SK-N-SH (cell line): Measurements from ENCODE around the gene MCF2L2. TPM values are rescaled to one million over a fixed set of nuclear protein-coding genes. Genes with fewer than 3 reads are reported as not detected.

Experiments used
- CTCF ChIA-PET: fragments of 300-600, 350-600 bp; formaldehyde crosslinking; extraction: SDS; loops from one replicate; lab custom pipeline; 2021; lab: Yijun Ruan, JAX
- POLR2A ChIA-PET: fragments of 350-600 bp; sonication (Branson Sonifier 250); formaldehyde crosslinking; extraction: SDS; loops from one replicate; lab custom pipeline; 2020; ENCODE audit warnings: antibody characterized with exemption, inconsistent platforms; lab: Yijun Ruan, JAX
- DNase-seq: peaks from one replicate; pipeline ENCODE4 v3.0.0; 2012
- H2AFZ ChIP-seq: fragments of 200-600 bp; sonication (generic); 2 replicates; pipeline ENCODE4 v1.8.1; 2016; ENCODE audit warnings: antibody characterized with exemption, mild to moderate bottlenecking, low read depth
- H3F3A ChIP-seq: fragments of 200-600 bp; sonication (generic); replicated peaks from 2 replicates; pipeline ENCODE3; 2016; ENCODE audit warnings: antibody characterized with exemption, mild to moderate bottlenecking; ENCODE audit not compliant: insufficient read depth
- H3K27ac ChIP-seq, 2 experiments: fragments of 200-500 bp in 1 of 2; fragments of 200-600 bp in 1 of 2; sonication (Bioruptor generic) in 1 of 2; sonication (generic), shearing (Covaris generic) in 1 of 2; 2 replicates each; pipeline versions ENCODE4 v1.5.1 to v1.6.1; 2014 to 2016; ENCODE audit warnings: low read depth in 2 of 2, inconsistent platforms in 1 of 2, low read length in 1 of 2, mild to moderate bottlenecking in 1 of 2, mixed read lengths in 1 of 2
- H3K27me3 ChIP-seq: fragments of 200-600 bp; sonication (generic), shearing (Covaris generic); 2 replicates; pipeline ENCODE4 v1.6.1; 2016; ENCODE audit warnings: mixed run types; ENCODE audit not compliant: insufficient read depth
- H3K36me3 ChIP-seq, 2 experiments: fragments of 200-500 bp in 1 of 2; fragments of 200-600 bp in 1 of 2; sonication (Bioruptor generic) in 1 of 2; sonication (generic) in 1 of 2; replicated peaks in 1 of 2; 2 replicates each; pipeline versions ENCODE3 to v1.5.1; 2014 to 2016; ENCODE audit warnings: low read length in 1 of 2, mild to moderate bottlenecking in 1 of 2; ENCODE audit not compliant: insufficient read depth in 2 of 2, control insufficient read depth in 1 of 2
- H3K4me1 ChIP-seq, 2 experiments: fragments of 200-500 bp in 1 of 2; fragments of 200-600 bp in 1 of 2; sonication (Bioruptor generic) in 1 of 2; sonication (generic), shearing (Covaris generic) in 1 of 2; 2 replicates each; pipeline versions ENCODE4 v1.5.1 to v1.6.1; 2014 to 2016; ENCODE audit warnings: low read depth in 1 of 2, low read length in 1 of 2, mixed run types in 1 of 2; ENCODE audit not compliant: insufficient read depth in 2 of 2, control insufficient read depth in 1 of 2
- H3K4me2 ChIP-seq: fragments of 200-600 bp; sonication (generic), shearing (Covaris generic); 2 replicates; pipeline ENCODE4 v1.6.1; 2017; ENCODE audit warnings: mixed run types
- H3K4me3 ChIP-seq, 2 experiments: fragments of 200-500 bp in 1 of 2; fragments of 200-600 bp in 1 of 2; sonication (Bioruptor generic) in 1 of 2; sonication (generic), shearing (Covaris generic) in 1 of 2; 2 replicates each; pipeline versions ENCODE4 v1.5.1 to v1.8.1; 2014 to 2016; ENCODE audit warnings: low read depth in 2 of 2, inconsistent platforms in 1 of 2, low read length in 1 of 2, mild to moderate bottlenecking in 1 of 2, mixed read lengths in 1 of 2, moderate library complexity in 1 of 2
- H3K79me2 ChIP-seq: fragments of 200-600 bp; sonication (generic); 2 replicates; pipeline ENCODE4 v1.8.1; 2017; ENCODE audit warnings: mild to moderate bottlenecking; ENCODE audit not compliant: insufficient read depth
- H3K9ac ChIP-seq: fragments of 200-600 bp; sonication (generic); 2 replicates; pipeline ENCODE4 v1.6.1; 2017; ENCODE audit warnings: mixed run types
- H3K9me2 ChIP-seq: fragments of 200-600 bp; sonication (generic); 2 replicates; pipeline ENCODE4 v1.6.1; 2017; ENCODE audit warnings: mixed run types
- H3K9me3 ChIP-seq: fragments of 200-600 bp; sonication (generic); 2 replicates; pipeline ENCODE4 v1.6.1; 2017; ENCODE audit warnings: mixed run types, mild to moderate bottlenecking, moderate library complexity
- H4K20me1 ChIP-seq: fragments of 200-600 bp; sonication (generic); 2 replicates; pipeline ENCODE4 v1.6.1; 2017; ENCODE audit warnings: mild to moderate bottlenecking, mixed run types; ENCODE audit not compliant: insufficient read depth
- ELF1 ChIP-seq: IDR thresholded peaks from 2 replicates; pipeline ENCODE4 v1.4.0; 2012
- EZH2phosphoT487 ChIP-seq: fragments of 200-600 bp; sonication (generic); IDR thresholded peaks from 2 replicates; pipeline ENCODE4 v1.6.1; 2017; ENCODE audit warnings: low read depth, mixed run types, mild to moderate bottlenecking, antibody characterized with exemption, moderate library complexity, borderline replicate concordance
- FOSL2 ChIP-seq: IDR thresholded peaks from 2 replicates; pipeline ENCODE4 v1.4.0; 2012; ENCODE audit warnings: low read depth, mild to moderate bottlenecking, moderate library complexity, borderline replicate concordance
- FOXJ3 ChIP-seq: sonication (generic); formaldehyde crosslinking; IDR thresholded peaks from 2 replicates; pipeline ENCODE4 v1.5.1; 2020; ENCODE audit warnings: mild to moderate bottlenecking, missing genetic modification reagents
- JUND ChIP-seq: IDR thresholded peaks from 2 replicates; pipeline ENCODE4 v1.4.0; 2012
- MEF2A ChIP-seq: IDR thresholded peaks from 2 replicates; pipeline ENCODE4 v1.4.0; 2012; ENCODE audit warnings: low read depth, borderline replicate concordance
- NFIC ChIP-seq: IDR thresholded peaks from 2 replicates; pipeline ENCODE4 v1.4.0; 2012; ENCODE audit warnings: borderline replicate concordance
- NRF1 ChIP-seq: IDR thresholded peaks from 2 replicates; pipeline ENCODE4 v1.6.1; 2012; ENCODE audit warnings: low read depth, mild to moderate bottlenecking, low read length
- POLR2AphosphoS5 ChIP-seq: IDR thresholded peaks from 2 replicates; pipeline ENCODE4 v1.6.1; 2012; ENCODE audit warnings: low read depth, low read length
- RAD21 ChIP-seq: IDR thresholded peaks from 2 replicates; pipeline ENCODE4 v1.6.1; 2012; ENCODE audit warnings: mild to moderate bottlenecking, low read length
- REST ChIP-seq: IDR thresholded peaks from 2 replicates; pipeline ENCODE4 v1.6.1; 2012; ENCODE audit warnings: mild to moderate bottlenecking, low read depth, low read length, moderate library complexity
- SIN3A ChIP-seq: IDR thresholded peaks from 2 replicates; pipeline ENCODE4 v1.6.1; 2012; ENCODE audit warnings: low read depth, mild to moderate bottlenecking, low read length, moderate library complexity, borderline replicate concordance
- SMC3 ChIP-seq: IDR thresholded peaks from 2 replicates; pipeline ENCODE4 v1.6.1; 2012; ENCODE audit warnings: low read depth, low read length, improper control_type of control experiment
- TCF12 ChIP-seq: IDR thresholded peaks from 2 replicates; pipeline ENCODE4 v1.4.0; 2012
- TEAD4 ChIP-seq: IDR thresholded peaks from 2 replicates; pipeline ENCODE4 v1.4.0; 2012; ENCODE audit warnings: mild to moderate bottlenecking, borderline replicate concordance; ENCODE audit not compliant: insufficient read depth
- USF1 ChIP-seq: IDR thresholded peaks from 2 replicates; pipeline ENCODE4 v1.4.0; 2012; ENCODE audit warnings: low read depth, borderline replicate concordance
- YY1 ChIP-seq: IDR thresholded peaks from 2 replicates; pipeline ENCODE4 v1.4.0; 2012; ENCODE audit warnings: low read depth, mild to moderate bottlenecking
- WGBS: methylation state at CpG from one replicate; pipeline ENCODE4 v1.1.6; 2017; ENCODE audit warnings: low lambda C conversion rate; 5-methylcytosine and 5-hydroxymethylcytosine counted together
- polyA plus RNA-seq, 3 experiments: library from polyadenylated mRNA; depleted of rRNA; stranded (reverse); fragments of >200 nt; gene quantifications; 2 replicates each; pipeline ENCODE4 v1.2.3, GENCODE V29; 2012
- TF ChIP-seq, protein P1 (sequence below): IDR thresholded peaks from 2 replicates; pipeline ENCODE4 v1.4.0; 2012; ENCODE audit warnings: low read depth, borderline replicate concordance
- TF ChIP-seq, protein P2 (sequence below): fragments of 150-350 bp; IDR thresholded peaks from 2 replicates; pipeline ENCODE4 v1.6.1; 2016; ENCODE audit warnings: mild to moderate bottlenecking, low read depth, low read length
- TF ChIP-seq, protein P3 (sequence below): fragments of 150-350 bp; IDR thresholded peaks from 2 replicates; pipeline ENCODE4 v1.6.1; 2017; ENCODE audit warnings: antibody characterized with exemption, low read length, low read depth, borderline replicate concordance

MCF2L2 gene
- polyA plus RNA-seq, 1 of the 3 experiments (the other 2 are of a cell fraction): 0.56 TPM

DNA sequence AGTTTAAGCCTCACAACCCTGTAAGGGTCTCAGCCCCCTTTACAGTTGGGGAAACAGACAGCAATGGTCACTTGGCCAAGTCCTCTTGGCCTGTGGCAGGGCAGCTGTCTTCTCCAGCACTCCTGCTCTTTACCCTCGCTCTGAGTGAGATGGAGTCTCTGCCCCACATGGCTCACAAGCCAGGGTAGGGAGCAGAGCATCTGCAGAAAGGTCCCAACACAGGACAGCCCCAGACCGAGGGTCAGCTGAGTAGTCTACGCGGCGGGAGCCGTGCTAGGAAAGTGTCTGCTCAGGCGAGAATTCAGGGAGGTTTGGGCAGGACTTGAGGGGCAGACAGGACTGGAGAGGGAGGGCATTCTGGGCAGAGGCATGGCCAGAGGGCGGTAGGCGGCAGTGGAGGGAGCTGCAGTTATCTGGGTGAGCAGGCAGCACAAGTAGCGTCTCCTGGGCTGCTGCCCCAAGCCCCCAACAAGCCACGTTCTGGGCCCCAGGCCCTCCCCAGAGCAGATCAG, 247.6 kb downstream of the MCF2L2 start (continued):
- TF ChIP-seq REST (no peak), POLR2AphosphoS5 (no peak), SIN3A (no peak)

DNA sequence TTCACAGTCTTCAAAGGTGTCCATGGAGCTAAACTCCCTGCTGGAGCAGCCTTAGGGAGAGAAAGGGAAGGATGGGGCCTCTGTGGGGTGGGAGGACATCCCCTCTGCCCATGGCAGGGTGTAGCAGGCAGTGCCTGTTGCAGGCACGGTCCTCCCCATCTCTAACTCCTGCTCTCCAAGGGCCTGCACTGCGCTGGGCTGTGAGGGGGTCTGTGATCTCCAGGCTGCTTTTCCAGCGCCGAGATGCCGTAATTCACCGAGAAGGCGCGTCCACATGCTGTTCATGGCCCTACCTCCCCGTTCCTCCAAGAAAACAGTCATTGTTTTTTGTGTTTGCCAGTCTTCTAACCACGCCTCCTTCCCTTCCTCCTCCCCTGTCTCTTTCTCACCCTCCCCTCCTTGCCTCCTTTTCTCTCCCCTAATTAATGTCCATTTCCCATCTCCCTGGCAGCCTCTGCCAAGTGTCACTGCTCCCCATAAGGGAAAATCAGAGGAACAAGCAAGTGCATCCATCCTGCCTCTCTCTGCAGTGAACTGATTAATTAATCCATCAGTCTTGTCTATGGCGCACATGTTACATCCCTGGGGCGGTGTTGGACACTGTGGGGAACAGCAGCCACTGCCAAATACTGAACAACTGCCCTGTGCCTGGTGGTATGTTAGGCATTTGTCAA, 248.2 kb downstream of the MCF2L2 start:
- POLR2A ChIA-PET: no interaction called here
- H3K4me3 ChIP-seq: no peak overlapping the region

More for the DNA sequence above, 248.2 kb downstream of the MCF2L2 start:
- DNase-seq: no peak
- CTCF ChIA-PET: interaction anchor here (0.7 to 14.2 kb wide), 9 partner anchors 9 to 242 kb away, joined by 3 to 361 read pairs (median 5); partner anchors contain the start of gene B3GNT5
- Histone ChIP-seq H3K36me3 (no peaks in the 10 kb centered on the region), H2AFZ (no peak overlapping the region), H3K27me3 (no peaks in the 10 kb centered on the region), H3F3A (peaks cover 3% of the 10 kb centered on the region), H3K4me1 (peaks cover 2 to 15% of the 10 kb centered on the region in 2 experiments; a peak in 3 of 4 replicates), H4K20me1 (no peaks in the 10 kb centered on the region), H3K79me2 (no peaks in the 10 kb centered on the region), H3K4me2 (no peak overlapping the region), H3K9ac (no peak overlapping the region), H3K9me3 (no peaks in the 10 kb centered on the region), H3K9me2 (no peaks in the 10 kb centered on the region), H3K27ac (no peak overlapping the region)
- WGBS: 78% methylated on average over 11 of the region's 12 CpGs
- no peak for TF ChIP-seq EZH2phosphoT487
- TF ChIP-seq, protein P1, sequence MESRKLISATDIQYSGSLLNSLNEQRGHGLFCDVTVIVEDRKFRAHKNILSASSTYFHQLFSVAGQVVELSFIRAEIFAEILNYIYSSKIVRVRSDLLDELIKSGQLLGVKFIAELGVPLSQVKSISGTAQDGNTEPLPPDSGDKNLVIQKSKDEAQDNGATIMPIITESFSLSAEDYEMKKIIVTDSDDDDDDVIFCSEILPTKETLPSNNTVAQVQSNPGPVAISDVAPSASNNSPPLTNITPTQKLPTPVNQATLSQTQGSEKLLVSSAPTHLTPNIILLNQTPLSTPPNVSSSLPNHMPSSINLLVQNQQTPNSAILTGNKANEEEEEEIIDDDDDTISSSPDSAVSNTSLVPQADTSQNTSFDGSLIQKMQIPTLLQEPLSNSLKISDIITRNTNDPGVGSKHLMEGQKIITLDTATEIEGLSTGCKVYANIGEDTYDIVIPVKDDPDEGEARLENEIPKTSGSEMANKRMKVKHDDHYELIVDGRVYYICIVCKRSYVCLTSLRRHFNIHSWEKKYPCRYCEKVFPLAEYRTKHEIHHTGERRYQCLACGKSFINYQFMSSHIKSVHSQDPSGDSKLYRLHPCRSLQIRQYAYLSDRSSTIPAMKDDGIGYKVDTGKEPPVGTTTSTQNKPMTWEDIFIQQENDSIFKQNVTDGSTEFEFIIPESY: no peak
- TF ChIP-seq, protein P2, sequence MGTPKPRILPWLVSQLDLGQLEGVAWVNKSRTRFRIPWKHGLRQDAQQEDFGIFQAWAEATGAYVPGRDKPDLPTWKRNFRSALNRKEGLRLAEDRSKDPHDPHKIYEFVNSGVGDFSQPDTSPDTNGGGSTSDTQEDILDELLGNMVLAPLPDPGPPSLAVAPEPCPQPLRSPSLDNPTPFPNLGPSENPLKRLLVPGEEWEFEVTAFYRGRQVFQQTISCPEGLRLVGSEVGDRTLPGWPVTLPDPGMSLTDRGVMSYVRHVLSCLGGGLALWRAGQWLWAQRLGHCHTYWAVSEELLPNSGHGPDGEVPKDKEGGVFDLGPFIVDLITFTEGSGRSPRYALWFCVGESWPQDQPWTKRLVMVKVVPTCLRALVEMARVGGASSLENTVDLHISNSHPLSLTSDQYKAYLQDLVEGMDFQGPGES: no peak
- TF ChIP-seq RAD21: no peak
- TF ChIP-seq TCF12: no peak
- TF ChIP-seq NFIC: no peak
- TF ChIP-seq POLR2AphosphoS5: no peak
- TF ChIP-seq TEAD4: no peak
- no peak for TF ChIP-seq SMC3
- no peak for TF ChIP-seq ELF1
- TF ChIP-seq FOSL2: no peak
- no peak for TF ChIP-seq YY1
- no peak for TF ChIP-seq MEF2A
- TF ChIP-seq, protein P3, sequence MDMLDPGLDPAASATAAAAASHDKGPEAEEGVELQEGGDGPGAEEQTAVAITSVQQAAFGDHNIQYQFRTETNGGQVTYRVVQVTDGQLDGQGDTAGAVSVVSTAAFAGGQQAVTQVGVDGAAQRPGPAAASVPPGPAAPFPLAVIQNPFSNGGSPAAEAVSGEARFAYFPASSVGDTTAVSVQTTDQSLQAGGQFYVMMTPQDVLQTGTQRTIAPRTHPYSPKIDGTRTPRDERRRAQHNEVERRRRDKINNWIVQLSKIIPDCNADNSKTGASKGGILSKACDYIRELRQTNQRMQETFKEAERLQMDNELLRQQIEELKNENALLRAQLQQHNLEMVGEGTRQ: no peak
- TF ChIP-seq FOXJ3 (CRISPR knock-in tag): no peak
- TF ChIP-seq USF1: no peak
- no peak for TF ChIP-seq NRF1
- no peak for TF ChIP-seq JUND
